ENCODE measurements around the gene STXBP5L. TPM values are rescaled to one million over a fixed set of nuclear protein-coding genes. Genes with fewer than 3 reads are reported as not detected.
"Not testable (repeated sequence)": the region's sequence is repeated elsewhere in the genome, so short reads cannot be mapped to it uniquely, and the experiment has no call there.

STXBP5L gene
- polyA plus RNA-seq, 1 of the 3 experiments (the other 2 are of a cell fraction): 0.03 TPM

DNA sequence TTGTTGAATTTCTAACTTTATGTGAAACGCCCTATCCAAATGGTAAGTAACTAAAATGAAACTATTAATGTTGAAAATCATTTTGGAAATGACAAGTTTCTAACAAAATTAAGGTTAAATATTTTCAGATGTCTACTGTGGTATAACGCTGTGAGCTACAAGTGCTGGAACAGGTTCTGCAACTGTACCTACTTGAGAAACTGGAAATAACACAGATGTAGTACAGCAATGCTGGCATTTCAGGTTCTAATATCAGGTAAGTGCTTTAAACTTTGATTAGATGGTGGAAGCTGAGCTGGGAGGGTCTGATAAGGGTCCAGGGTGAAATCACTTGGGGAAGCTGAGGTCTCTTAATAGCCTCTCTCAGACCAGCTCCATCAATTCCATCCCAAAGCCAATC is 315.1 kb downstream of the STXBP5L start (continued):
- TF ChIP-seq, protein P1, sequence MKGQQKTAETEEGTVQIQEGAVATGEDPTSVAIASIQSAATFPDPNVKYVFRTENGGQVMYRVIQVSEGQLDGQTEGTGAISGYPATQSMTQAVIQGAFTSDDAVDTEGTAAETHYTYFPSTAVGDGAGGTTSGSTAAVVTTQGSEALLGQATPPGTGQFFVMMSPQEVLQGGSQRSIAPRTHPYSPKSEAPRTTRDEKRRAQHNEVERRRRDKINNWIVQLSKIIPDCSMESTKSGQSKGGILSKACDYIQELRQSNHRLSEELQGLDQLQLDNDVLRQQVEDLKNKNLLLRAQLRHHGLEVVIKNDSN (IDR thresholded peaks at IDR 0.05; ENCODE audit: borderline replicate concordance, low read depth): no peak
- TF ChIP-seq, protein P2, sequence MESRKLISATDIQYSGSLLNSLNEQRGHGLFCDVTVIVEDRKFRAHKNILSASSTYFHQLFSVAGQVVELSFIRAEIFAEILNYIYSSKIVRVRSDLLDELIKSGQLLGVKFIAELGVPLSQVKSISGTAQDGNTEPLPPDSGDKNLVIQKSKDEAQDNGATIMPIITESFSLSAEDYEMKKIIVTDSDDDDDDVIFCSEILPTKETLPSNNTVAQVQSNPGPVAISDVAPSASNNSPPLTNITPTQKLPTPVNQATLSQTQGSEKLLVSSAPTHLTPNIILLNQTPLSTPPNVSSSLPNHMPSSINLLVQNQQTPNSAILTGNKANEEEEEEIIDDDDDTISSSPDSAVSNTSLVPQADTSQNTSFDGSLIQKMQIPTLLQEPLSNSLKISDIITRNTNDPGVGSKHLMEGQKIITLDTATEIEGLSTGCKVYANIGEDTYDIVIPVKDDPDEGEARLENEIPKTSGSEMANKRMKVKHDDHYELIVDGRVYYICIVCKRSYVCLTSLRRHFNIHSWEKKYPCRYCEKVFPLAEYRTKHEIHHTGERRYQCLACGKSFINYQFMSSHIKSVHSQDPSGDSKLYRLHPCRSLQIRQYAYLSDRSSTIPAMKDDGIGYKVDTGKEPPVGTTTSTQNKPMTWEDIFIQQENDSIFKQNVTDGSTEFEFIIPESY (IDR thresholded peaks at IDR 0.05; ENCODE audit: borderline replicate concordance, low read depth): no peak
- TF ChIP-seq, protein P3, sequence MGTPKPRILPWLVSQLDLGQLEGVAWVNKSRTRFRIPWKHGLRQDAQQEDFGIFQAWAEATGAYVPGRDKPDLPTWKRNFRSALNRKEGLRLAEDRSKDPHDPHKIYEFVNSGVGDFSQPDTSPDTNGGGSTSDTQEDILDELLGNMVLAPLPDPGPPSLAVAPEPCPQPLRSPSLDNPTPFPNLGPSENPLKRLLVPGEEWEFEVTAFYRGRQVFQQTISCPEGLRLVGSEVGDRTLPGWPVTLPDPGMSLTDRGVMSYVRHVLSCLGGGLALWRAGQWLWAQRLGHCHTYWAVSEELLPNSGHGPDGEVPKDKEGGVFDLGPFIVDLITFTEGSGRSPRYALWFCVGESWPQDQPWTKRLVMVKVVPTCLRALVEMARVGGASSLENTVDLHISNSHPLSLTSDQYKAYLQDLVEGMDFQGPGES (IDR thresholded peaks at IDR 0.05; ENCODE audit: low read depth, low read length): no peak
- TF ChIP-seq SIN3A (IDR thresholded peaks at IDR 0.05; ENCODE audit: borderline replicate concordance, low read depth, low read length) (no peak), POLR2AphosphoS5 (IDR thresholded peaks at IDR 0.05; ENCODE audit: low read depth, low read length) (no peak), GABPA (IDR thresholded peaks at IDR 0.05; ENCODE audit: low read depth) (no peak)

DNA sequence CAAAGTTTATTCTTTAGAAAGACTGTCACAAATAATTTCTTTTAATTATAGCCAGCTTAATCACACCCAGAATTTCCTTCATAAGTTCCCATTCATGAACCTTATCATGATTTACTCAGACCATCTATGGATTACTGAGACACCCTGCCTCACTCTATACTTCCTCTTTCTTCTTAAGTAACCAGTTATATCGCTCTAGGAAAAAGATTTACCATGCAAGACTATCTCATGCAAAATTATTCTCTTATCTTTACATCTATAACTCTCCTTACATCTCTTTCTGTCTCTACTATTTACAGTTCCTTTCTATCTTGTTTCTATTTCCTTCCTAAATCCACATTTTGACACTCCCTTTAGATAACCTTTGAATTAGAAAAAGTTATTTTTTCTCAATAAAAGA is 321.0 kb downstream of the STXBP5L start:
- Histone ChIP-seq H3K4me2 (no peak overlapping the region), H3K9me2 (no peaks in the 10 kb centered on the region), H4K20me1 (ENCODE audit: insufficient read depth) (no peaks in the 10 kb centered on the region), H3F3A (replicated peaks; ENCODE audit: insufficient read depth) (no peaks in the 10 kb centered on the region), H3K36me3 (replicated peaks in 1 of 2; ENCODE audit: control insufficient read depth in 1 of 2, insufficient read depth in 2 of 2, low read length in 1 of 2) (no peaks in the 10 kb centered on the region), H3K9me3 (no peaks in the 10 kb centered on the region), H3K27me3 (ENCODE audit: insufficient read depth) (no peaks in the 10 kb centered on the region), H3K27ac (ENCODE audit: low read depth in 2 of 2, low read length in 1 of 2) (no peak overlapping the region), H3K4me3 (ENCODE audit: low read depth in 2 of 2, low read length in 1 of 2) (no peak overlapping the region), H3K9ac (no peak overlapping the region), H2AFZ (ENCODE audit: low read depth) (no peak overlapping the region), H3K4me1 (ENCODE audit: control insufficient read depth in 1 of 2, insufficient read depth in 2 of 2, low read depth in 1 of 2, low read length in 1 of 2) (no peaks in the 10 kb centered on the region), H3K79me2 (ENCODE audit: insufficient read depth) (no peaks in the 10 kb centered on the region)
- CTCF ChIA-PET: no interaction called here
- no peak for DNase-seq
- 19% methylated on average over 1 of the region's 1 CpG for WGBS (ENCODE audit: low lambda C conversion rate)
- POLR2A ChIA-PET: no interaction called here
- TF ChIP-seq, protein P4, sequence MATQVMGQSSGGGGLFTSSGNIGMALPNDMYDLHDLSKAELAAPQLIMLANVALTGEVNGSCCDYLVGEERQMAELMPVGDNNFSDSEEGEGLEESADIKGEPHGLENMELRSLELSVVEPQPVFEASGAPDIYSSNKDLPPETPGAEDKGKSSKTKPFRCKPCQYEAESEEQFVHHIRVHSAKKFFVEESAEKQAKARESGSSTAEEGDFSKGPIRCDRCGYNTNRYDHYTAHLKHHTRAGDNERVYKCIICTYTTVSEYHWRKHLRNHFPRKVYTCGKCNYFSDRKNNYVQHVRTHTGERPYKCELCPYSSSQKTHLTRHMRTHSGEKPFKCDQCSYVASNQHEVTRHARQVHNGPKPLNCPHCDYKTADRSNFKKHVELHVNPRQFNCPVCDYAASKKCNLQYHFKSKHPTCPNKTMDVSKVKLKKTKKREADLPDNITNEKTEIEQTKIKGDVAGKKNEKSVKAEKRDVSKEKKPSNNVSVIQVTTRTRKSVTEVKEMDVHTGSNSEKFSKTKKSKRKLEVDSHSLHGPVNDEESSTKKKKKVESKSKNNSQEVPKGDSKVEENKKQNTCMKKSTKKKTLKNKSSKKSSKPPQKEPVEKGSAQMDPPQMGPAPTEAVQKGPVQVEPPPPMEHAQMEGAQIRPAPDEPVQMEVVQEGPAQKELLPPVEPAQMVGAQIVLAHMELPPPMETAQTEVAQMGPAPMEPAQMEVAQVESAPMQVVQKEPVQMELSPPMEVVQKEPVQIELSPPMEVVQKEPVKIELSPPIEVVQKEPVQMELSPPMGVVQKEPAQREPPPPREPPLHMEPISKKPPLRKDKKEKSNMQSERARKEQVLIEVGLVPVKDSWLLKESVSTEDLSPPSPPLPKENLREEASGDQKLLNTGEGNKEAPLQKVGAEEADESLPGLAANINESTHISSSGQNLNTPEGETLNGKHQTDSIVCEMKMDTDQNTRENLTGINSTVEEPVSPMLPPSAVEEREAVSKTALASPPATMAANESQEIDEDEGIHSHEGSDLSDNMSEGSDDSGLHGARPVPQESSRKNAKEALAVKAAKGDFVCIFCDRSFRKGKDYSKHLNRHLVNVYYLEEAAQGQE (IDR thresholded peaks at IDR 0.05; ENCODE audit: low read depth, low read length): no peak
- TF ChIP-seq, protein P2 (IDR thresholded peaks at IDR 0.05; ENCODE audit: borderline replicate concordance, low read depth): no peak
- no peak for TF ChIP-seq FOSL2 (IDR thresholded peaks at IDR 0.05; ENCODE audit: borderline replicate concordance, low read depth)
- TF ChIP-seq JUND (IDR thresholded peaks at IDR 0.05): no peak
- TF ChIP-seq, protein P5, sequence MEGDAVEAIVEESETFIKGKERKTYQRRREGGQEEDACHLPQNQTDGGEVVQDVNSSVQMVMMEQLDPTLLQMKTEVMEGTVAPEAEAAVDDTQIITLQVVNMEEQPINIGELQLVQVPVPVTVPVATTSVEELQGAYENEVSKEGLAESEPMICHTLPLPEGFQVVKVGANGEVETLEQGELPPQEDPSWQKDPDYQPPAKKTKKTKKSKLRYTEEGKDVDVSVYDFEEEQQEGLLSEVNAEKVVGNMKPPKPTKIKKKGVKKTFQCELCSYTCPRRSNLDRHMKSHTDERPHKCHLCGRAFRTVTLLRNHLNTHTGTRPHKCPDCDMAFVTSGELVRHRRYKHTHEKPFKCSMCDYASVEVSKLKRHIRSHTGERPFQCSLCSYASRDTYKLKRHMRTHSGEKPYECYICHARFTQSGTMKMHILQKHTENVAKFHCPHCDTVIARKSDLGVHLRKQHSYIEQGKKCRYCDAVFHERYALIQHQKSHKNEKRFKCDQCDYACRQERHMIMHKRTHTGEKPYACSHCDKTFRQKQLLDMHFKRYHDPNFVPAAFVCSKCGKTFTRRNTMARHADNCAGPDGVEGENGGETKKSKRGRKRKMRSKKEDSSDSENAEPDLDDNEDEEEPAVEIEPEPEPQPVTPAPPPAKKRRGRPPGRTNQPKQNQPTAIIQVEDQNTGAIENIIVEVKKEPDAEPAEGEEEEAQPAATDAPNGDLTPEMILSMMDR (IDR thresholded peaks at IDR 0.05): no peak
- no peak for TF ChIP-seq TAF1 (IDR thresholded peaks at IDR 0.05; ENCODE audit: borderline replicate concordance, low read depth, low read length)
- no peak for TF ChIP-seq EZH2phosphoT487 (IDR thresholded peaks at IDR 0.05; ENCODE audit: borderline replicate concordance, low read depth)
- no peak for TF ChIP-seq EP300 (IDR thresholded peaks at IDR 0.05; ENCODE audit: borderline replicate concordance in 1 of 2, low read depth in 1 of 2, low read length in 1 of 2)
- no peak for TF ChIP-seq NFIC (IDR thresholded peaks at IDR 0.05; ENCODE audit: borderline replicate concordance)

DNA sequence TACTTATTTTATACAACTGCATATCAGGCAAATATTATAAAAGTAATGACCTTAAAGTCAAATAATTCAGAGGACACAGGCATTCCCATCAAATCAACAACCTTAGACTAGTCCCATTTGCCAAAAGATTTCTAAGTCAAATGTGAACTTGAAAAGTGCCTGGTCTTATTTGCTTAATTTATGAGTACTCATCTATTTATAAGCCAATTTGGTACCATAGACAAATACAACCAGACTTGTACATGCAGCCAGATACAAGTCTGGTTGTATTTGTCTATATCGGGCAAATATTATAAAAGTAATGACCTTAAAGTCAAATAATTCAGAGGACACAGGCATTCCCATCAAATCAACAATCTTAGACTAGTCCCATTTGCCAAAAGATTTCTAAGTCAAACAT is 322.2 kb downstream of the STXBP5L start:
- H3K9me3 ChIP-seq; H3F3A ChIP-seq (replicated peaks; ENCODE audit: insufficient read depth); H3K36me3 ChIP-seq (replicated peaks in 1 of 2; ENCODE audit: control insufficient read depth in 1 of 2, insufficient read depth in 2 of 2, low read length in 1 of 2); CTCF ChIA-PET; H3K9me2 ChIP-seq; H4K20me1 ChIP-seq (ENCODE audit: insufficient read depth); H3K79me2 ChIP-seq (ENCODE audit: insufficient read depth); H3K4me3 ChIP-seq (ENCODE audit: low read depth in 2 of 2, low read length in 1 of 2); POLR2A ChIA-PET; H3K4me1 ChIP-seq (ENCODE audit: control insufficient read depth in 1 of 2, insufficient read depth in 2 of 2, low read depth in 1 of 2, low read length in 1 of 2); H2AFZ ChIP-seq (ENCODE audit: low read depth); H3K9ac ChIP-seq; DNase-seq; H3K27me3 ChIP-seq (ENCODE audit: insufficient read depth); H3K27ac ChIP-seq (ENCODE audit: low read depth in 2 of 2, low read length in 1 of 2); H3K4me2 ChIP-seq: not testable (repeated sequence)
- 74% methylated on average over 1 of the region's 1 CpG for WGBS (ENCODE audit: low lambda C conversion rate)
